BLaER1 treated with 17β-estradiol and CSF1 and Interleukin-3, amounts not matched to agents 10 nM and 100 nM (cell line): ENCODE results near the gene PPFIBP2.
"Not testable (repeated sequence)": the region's sequence is repeated elsewhere in the genome, so short reads cannot be mapped to it uniquely, and the experiment has no call there.

Source experiments
- H3K27ac ChIP-seq, 11 experiments: shearing (Covaris generic); formaldehyde crosslinking; 2 replicates each; pipeline ENCODE4 v1.8.1; 2022
- H3K27me3 ChIP-seq, 11 experiments: shearing (Covaris generic); formaldehyde crosslinking; 2 replicates each; pipeline ENCODE4 v1.8.1; 2022
- H3K36me3 ChIP-seq, 11 experiments: shearing (Covaris generic); formaldehyde crosslinking; 2 replicates each; pipeline ENCODE4 v1.8.1; 2022
- H3K4me1 ChIP-seq, 10 experiments: shearing (Covaris generic); formaldehyde crosslinking; 2 replicates each; pipeline ENCODE4 v1.8.1; 2022
- H3K4me2 ChIP-seq, 11 experiments: shearing (Covaris generic); formaldehyde crosslinking; 2 replicates each; pipeline ENCODE4 v1.8.1; 2022
- H3K4me3 ChIP-seq, 10 experiments: shearing (Covaris generic); formaldehyde crosslinking; 2 replicates each; pipeline ENCODE4 v1.8.1; 2022
- H3K9ac ChIP-seq, 11 experiments: shearing (Covaris generic); formaldehyde crosslinking; 2 replicates each; pipeline ENCODE4 v1.8.1; 2022
- H3K9me3 ChIP-seq, 11 experiments: shearing (Covaris generic); formaldehyde crosslinking; replicated peaks in 1 of 11; 2 replicates each; pipeline ENCODE4 v1.8.1; 2022
- H4K20me1 ChIP-seq, 11 experiments: shearing (Covaris generic); formaldehyde crosslinking; 2 replicates each; pipeline ENCODE4 v1.8.1; 2022
- Cebpa-rat ChIP-seq, 11 experiments: shearing (Covaris generic); IDR thresholded peaks; 2 replicates each; pipeline ENCODE4 v1.8.1; 2022

Gene PPFIBP2

GRCh38 chr11:7654195-7654705 is 140.5 kb downstream of the PPFIBP2 start:
- Histone ChIP-seq H3K9ac (no peak overlapping the region), H3K4me2 (no peak overlapping the region), H4K20me1 (peaks cover 0 to 25% (median 4%) of the 10 kb centered on the region in 11 experiments; a peak in 8 of 22 replicates), H3K4me3 (no peak overlapping the region), H3K27me3 (no peaks in the 10 kb centered on the region), H3K36me3 (peaks cover 11 to 75% (median 39%) of the 10 kb centered on the region in 11 experiments; a peak in 20 of 22 replicates), H3K9me3 (no peaks in the 10 kb centered on the region), H3K27ac (no peak overlapping the region), H3K4me1 (peaks cover 0 to 28% (median 18%) of the 10 kb centered on the region in 10 experiments; a peak in 14 of 20 replicates)
- no peak for TF ChIP-seq Cebpa-rat (IDR thresholded peaks at IDR 0.05)

- Histone ChIP-seq H3K36me3 (peaks cover under 1 to 63% (median 30%) of the 10 kb centered on the region in 11 experiments; a peak in 16 of 22 replicates), H3K4me1 (peaks cover 0 to 25% (median 18%) of the 10 kb centered on the region in 10 experiments; a peak in 14 of 20 replicates), H3K4me3 (no peak overlapping the region), H3K4me2 (no peak overlapping the region), H3K9me3 (no peaks in the 10 kb centered on the region), H3K27ac (no peak overlapping the region), H3K9ac (no peak overlapping the region), H3K27me3 (no peaks in the 10 kb centered on the region), H4K20me1 (peaks cover 0 to 25% (median 4%) of the 10 kb centered on the region in 11 experiments; a peak in 8 of 22 replicates)
- no peak for TF ChIP-seq Cebpa-rat (IDR thresholded peaks at IDR 0.05)
Observed at GRCh38 chr11:7655253-7656217, 141.7 kb downstream of the PPFIBP2 start.

GRCh38 chr11:7656704-7657103 is 142.9 kb downstream of the PPFIBP2 start:
- no peaks in the 10 kb centered on the region for H3K27me3 ChIP-seq
- no peak overlapping the region for H3K4me2 ChIP-seq
- H4K20me1 ChIP-seq, result peaks cover 0 to 21% (median 0%) of the 10 kb centered on the region in 11 experiments; a peak in 7 of 22 replicates
- peak overlapping the region in 1 of 11 experiments; percentile 22; a peak in 1 of 22 replicates for H3K9ac ChIP-seq
- H3K36me3 ChIP-seq, result peaks cover 0 to 52% (median 28%) of the 10 kb centered on the region in 11 experiments; a peak in 15 of 22 replicates
- H3K4me1 ChIP-seq, result peaks cover 0 to 14% (median 9%) of the 10 kb centered on the region in 10 experiments; a peak in 12 of 20 replicates
- H3K9me3 ChIP-seq, result no peaks in the 10 kb centered on the region
- H3K4me3 ChIP-seq, result no peak overlapping the region
- TF ChIP-seq Cebpa-rat (IDR thresholded peaks at IDR 0.05), result no peak
- H3K27ac ChIP-seq, result no peak overlapping the region

- Histone ChIP-seq H3K9ac (no peak overlapping the region), H3K36me3 (peaks cover 0 to 44% (median 21%) of the 10 kb centered on the region in 11 experiments; a peak in 15 of 22 replicates), H3K4me1 (peaks cover 0 to 8% (median 2%) of the 10 kb centered on the region in 10 experiments; a peak in 10 of 20 replicates), H3K27me3 (no peaks in the 10 kb centered on the region), H3K4me3 (no peak overlapping the region), H3K4me2 (peak overlapping the region in 1 of 11 experiments; percentile 26; a peak in 1 of 22 replicates), H3K9me3 (no peaks in the 10 kb centered on the region), H4K20me1 (peaks cover 0 to 21% (median 0%) of the 10 kb centered on the region in 11 experiments; a peak in 7 of 22 replicates), H3K27ac (no peak overlapping the region)
- TF ChIP-seq Cebpa-rat (IDR thresholded peaks at IDR 0.05), result no peak
Observed at GRCh38 chr11:7657306-7658025, 143.7 kb downstream of the PPFIBP2 start.

- H3K4me3 ChIP-seq, H3K4me1 ChIP-seq, H3K9ac ChIP-seq, H3K27ac ChIP-seq, H3K27me3 ChIP-seq, H4K20me1 ChIP-seq, H3K4me2 ChIP-seq, H3K9me3 ChIP-seq: not testable (repeated sequence)
- peaks cover 0 to 26% (median 0%) of the 10 kb centered on the region in 11 experiments; a peak in 5 of 22 replicates for H3K36me3 ChIP-seq
Observed at GRCh38 chr11:7663531-7663930, 149.7 kb downstream of the PPFIBP2 start.

- H3K4me3 ChIP-seq, result no peak overlapping the region
- TF ChIP-seq Cebpa-rat (IDR thresholded peaks at IDR 0.05), result no peak
Observed at GRCh38 chr11:7664867-7665266, 151.1 kb downstream of the PPFIBP2 start.

GRCh38 chr11:7665473-7666291 is 151.9 kb downstream of the PPFIBP2 start:
- Histone ChIP-seq H3K4me1 (peaks cover 0 to 9% (median 0%) of the 10 kb centered on the region in 10 experiments; a peak in 5 of 20 replicates), H3K36me3 (peaks cover 0 to 26% (median 0%) of the 10 kb centered on the region in 11 experiments; a peak in 5 of 22 replicates), H3K9me3 (no peaks in the 10 kb centered on the region), H3K4me2 (no peak overlapping the region), H3K9ac (no peak overlapping the region), H3K27ac (no peak overlapping the region), H3K4me3 (no peak overlapping the region), H4K20me1 (no peaks in the 10 kb centered on the region), H3K27me3 (no peaks in the 10 kb centered on the region)
- TF ChIP-seq Cebpa-rat (IDR thresholded peaks at IDR 0.05), result no peak

More at GRCh38 chr11:7664867-7665266, 151.1 kb downstream of the PPFIBP2 start:
- Histone ChIP-seq H3K4me2 (no peak overlapping the region), H3K36me3 (peaks cover 0 to 26% (median 0%) of the 10 kb centered on the region in 11 experiments; a peak in 5 of 22 replicates), H3K27ac (no peak overlapping the region), H3K4me1 (peaks cover 0 to under 1% (median 0%) of the 10 kb centered on the region in 10 experiments; a peak in 3 of 20 replicates), H4K20me1 (no peaks in the 10 kb centered on the region), H3K27me3 (no peaks in the 10 kb centered on the region), H3K9me3 (no peaks in the 10 kb centered on the region), H3K9ac (no peak overlapping the region)

GRCh38 chr11:7666292-7666866 is 152.6 kb downstream of the PPFIBP2 start:
- Histone ChIP-seq H3K4me3 (no peak overlapping the region), H3K4me1 (peaks cover 0 to 16% (median 0%) of the 10 kb centered on the region in 10 experiments; a peak in 6 of 20 replicates), H3K27ac (no peak overlapping the region), H3K4me2 (no peak overlapping the region), H3K27me3 (no peaks in the 10 kb centered on the region), H3K36me3 (peaks cover 0 to 26% (median 0%) of the 10 kb centered on the region in 11 experiments; a peak in 5 of 22 replicates), H3K9me3 (no peaks in the 10 kb centered on the region), H3K9ac (no peak overlapping the region), H4K20me1 (no peaks in the 10 kb centered on the region)
- no peak for TF ChIP-seq Cebpa-rat (IDR thresholded peaks at IDR 0.05)
